ENCODE measurements around the gene TEX261.

GRCh38 chr2:70985956-70986355 lies 8.7 kb downstream of the TEX261 start:
- TF ChIP-seq CTCF (IDR thresholded peaks at IDR 0.05; ENCODE audit: extremely low read depth in 1 of 2, insufficient read depth in 1 of 2, low read depth in 1 of 2, low read length in 2 of 2) (no peak), MAX (IDR thresholded peaks at IDR 0.05; ENCODE audit: insufficient read depth, insufficient read length) (no peak), POLR2A (IDR thresholded peaks at IDR 0.05; ENCODE audit: low read depth, low read length) (no peak), EZH2 (IDR thresholded peaks at IDR 0.05; ENCODE audit: borderline replicate concordance, low read depth, low read length, severe bottlenecking) (no peak), POLR2AphosphoS5 (IDR thresholded peaks at IDR 0.05; ENCODE audit: insufficient read depth, low read depth, low read length) (no peak), FOS (IDR thresholded peaks at IDR 0.05; ENCODE audit: borderline replicate concordance, insufficient read depth, low read length) (no peak)

Data from endothelial cell of umbilical vein (primary cell).